Ishikawa (cell line): ENCODE results near the gene ZNF74.

Source experiments
- CEBPB ChIP-seq: IDR thresholded peaks from 2 replicates; pipeline ENCODE4 v1.6.1; 2012
- CREB1 ChIP-seq: IDR thresholded peaks from 2 replicates; pipeline ENCODE4 v1.6.1; 2012; ENCODE audit warnings: low read depth
- EGR1 ChIP-seq: IDR thresholded peaks from 2 replicates; pipeline ENCODE4 v1.6.1; 2012
- EP300 ChIP-seq: IDR thresholded peaks from 2 replicates; pipeline ENCODE4 v1.6.1; 2012; ENCODE audit warnings: borderline replicate concordance
- FOXM1 ChIP-seq: IDR thresholded peaks from 2 replicates; pipeline ENCODE4 v1.6.1; 2012; ENCODE audit warnings: low read depth, borderline replicate concordance
- MAX ChIP-seq: IDR thresholded peaks from 2 replicates; pipeline ENCODE4 v1.6.1; 2012
- NFIC ChIP-seq: IDR thresholded peaks from 2 replicates; pipeline ENCODE4 v1.6.1; 2012
- RAD21 ChIP-seq: IDR thresholded peaks from 2 replicates; pipeline ENCODE4 v1.6.1; 2012; ENCODE audit warnings: low read depth
- REST ChIP-seq: IDR thresholded peaks from 2 replicates; pipeline ENCODE4 v1.6.1; 2012; ENCODE audit warnings: low read depth, mild to moderate bottlenecking
- TAF1 ChIP-seq: IDR thresholded peaks from 2 replicates; pipeline ENCODE4 v1.6.1; 2012; ENCODE audit warnings: low read depth, mild to moderate bottlenecking
- TCF12 ChIP-seq: IDR thresholded peaks from 2 replicates; pipeline ENCODE4 v1.6.1; 2012; ENCODE audit warnings: low read depth
- TEAD4 ChIP-seq: IDR thresholded peaks from 2 replicates; pipeline ENCODE4 v1.6.1; 2012
- YY1 ChIP-seq: IDR thresholded peaks from 2 replicates; pipeline ENCODE4 v1.6.1; 2012; ENCODE audit warnings: low read depth
- ZBTB7A ChIP-seq: IDR thresholded peaks from 2 replicates; pipeline ENCODE4 v1.6.1; 2012; ENCODE audit warnings: low read depth
- TF ChIP-seq, protein P1 (sequence below): IDR thresholded peaks from 2 replicates; pipeline ENCODE4 v1.6.1; 2012

ZNF74 gene

GRCh38 chr22:20405291-20405930, 11.5 kb downstream of the ZNF74 start:
- TF ChIP-seq YY1 = no peak
- no peak for TF ChIP-seq ZBTB7A
- TF ChIP-seq EP300 = no peak
- TF ChIP-seq CREB1 = no peak
- no peak for TF ChIP-seq TCF12
- no peak for TF ChIP-seq EGR1
- TF ChIP-seq TAF1 = no peak

DNA sequence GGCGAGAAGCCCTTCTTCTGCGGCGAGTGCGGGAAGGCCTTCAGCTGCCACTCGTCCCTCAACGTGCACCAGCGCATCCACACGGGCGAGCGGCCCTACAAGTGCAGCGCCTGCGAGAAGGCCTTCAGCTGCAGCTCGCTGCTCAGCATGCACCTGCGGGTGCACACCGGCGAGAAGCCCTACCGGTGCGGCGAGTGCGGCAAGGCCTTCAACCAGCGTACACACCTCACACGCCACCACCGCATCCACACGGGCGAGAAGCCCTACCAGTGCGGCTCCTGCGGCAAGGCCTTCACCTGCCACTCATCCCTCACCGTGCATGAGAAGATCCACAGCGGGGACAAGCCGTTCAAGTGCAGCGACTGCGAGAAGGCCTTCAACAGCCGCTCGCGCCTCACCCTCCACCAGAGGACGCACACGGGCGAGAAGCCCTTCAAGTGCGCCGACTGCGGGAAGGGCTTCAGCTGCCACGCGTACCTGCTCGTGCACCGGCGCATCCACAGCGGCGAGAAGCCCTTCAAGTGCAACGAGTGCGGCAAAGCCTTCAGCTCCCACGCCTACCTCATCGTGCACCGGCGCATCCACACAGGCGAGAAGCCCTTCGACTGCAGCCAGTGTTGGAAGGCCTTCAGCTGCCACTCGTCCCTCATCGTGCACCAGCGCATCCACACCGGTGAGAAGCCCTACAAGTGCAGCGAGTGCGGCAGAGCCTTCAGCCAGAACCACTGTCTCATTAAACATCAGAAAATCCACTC, 12.2 kb downstream of the ZNF74 start:
- TF ChIP-seq TCF12 (no peak), MAX (no peak), REST (no peak), NFIC (no peak), CEBPB (no peak), RAD21 (no peak), CREB1 (no peak), YY1 (no peak), TEAD4 (no peak), FOXM1 (no peak), TAF1 (no peak), EGR1 (no peak), EP300 (no peak), ZBTB7A (no peak)
- TF ChIP-seq, protein P1, sequence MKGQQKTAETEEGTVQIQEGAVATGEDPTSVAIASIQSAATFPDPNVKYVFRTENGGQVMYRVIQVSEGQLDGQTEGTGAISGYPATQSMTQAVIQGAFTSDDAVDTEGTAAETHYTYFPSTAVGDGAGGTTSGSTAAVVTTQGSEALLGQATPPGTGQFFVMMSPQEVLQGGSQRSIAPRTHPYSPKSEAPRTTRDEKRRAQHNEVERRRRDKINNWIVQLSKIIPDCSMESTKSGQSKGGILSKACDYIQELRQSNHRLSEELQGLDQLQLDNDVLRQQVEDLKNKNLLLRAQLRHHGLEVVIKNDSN = no peak

GRCh38 chr22:20406686-20407408, 12.9 kb downstream of the ZNF74 start:
- TF ChIP-seq, protein P1 = no peak
- TF ChIP-seq FOXM1 (no peak), YY1 (no peak), NFIC (no peak), CEBPB (no peak), EGR1 (no peak), REST (no peak), EP300 (no peak), ZBTB7A (no peak), TAF1 (no peak), MAX (no peak), CREB1 (no peak), RAD21 (no peak), TEAD4 (no peak), TCF12 (no peak)

DNA sequence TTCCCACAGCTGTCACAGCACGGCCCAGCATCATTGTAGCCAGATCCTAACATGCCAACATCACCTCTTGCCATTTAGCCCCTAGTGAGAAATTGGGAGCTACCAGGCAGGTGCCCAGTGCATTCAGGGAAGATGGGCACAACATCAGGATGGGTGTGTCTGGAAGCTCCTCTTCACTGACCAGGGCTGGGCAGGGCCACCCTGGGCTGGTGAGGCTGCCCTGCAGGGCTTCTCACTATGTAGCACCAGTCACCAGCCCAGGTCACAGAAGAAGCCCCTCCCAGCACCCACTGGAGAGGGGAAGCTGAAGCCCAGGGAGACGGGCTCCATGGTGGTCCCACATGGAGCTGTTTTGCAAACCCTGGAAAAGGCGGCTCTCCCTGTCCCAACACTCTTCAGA, 13.9 kb downstream of the ZNF74 start:
- TF ChIP-seq TCF12 (no peak), RAD21 (no peak), ZBTB7A (no peak), YY1 (no peak), MAX (no peak), CREB1 (no peak)
- TF ChIP-seq, protein P1 = no peak

- no peak for TF ChIP-seq CEBPB
Measured at GRCh38 chr22:20408891-20409290, 14.9 kb downstream of the ZNF74 start.
